GM12878 (cell line): ENCODE results near the gene MT1X. TPM values are rescaled to one million over a fixed set of nuclear protein-coding genes. Genes with fewer than 3 reads are reported as not detected.
"Not testable (repeated sequence)": the region's sequence is repeated elsewhere in the genome, so short reads cannot be mapped to it uniquely, and the experiment has no call there.

ENCODE experiments used
- ATAC-seq: fragments of 200-7000 bp; cut with Tn5 transposase; 3 replicates; pipeline ENCODE4 v1.9.1; 2020; ENCODE audit warnings: mild to moderate bottlenecking, moderate library complexity
- BruUV-seq: library from RNA; stranded (reverse); fragments of 400-500 nt; replicated peaks from 2 replicates; lab custom pipeline; 2021; lab: Mats Ljungman, UMichigan
- CTCF ChIA-PET: fragments of 300-600 bp; sonication (Branson Sonifier 250); formaldehyde crosslinking; extraction: SDS; loops from one replicate; lab custom pipeline; 2021; ENCODE audit warnings: inconsistent platforms; lab: Yijun Ruan, JAX
- POLR2A ChIA-PET: fragments of 350-600 bp; formaldehyde crosslinking; extraction: SDS; loops from one replicate; lab custom pipeline; 2021; ENCODE audit warnings: inconsistent platforms; lab: Charles Lee
- RAD21 ChIA-PET: fragments of 300-600 bp; sonication (Branson Sonifier 250); formaldehyde crosslinking; loops from one replicate; lab custom pipeline; 2023; ENCODE audit warnings: antibody characterized with exemption; ENCODE audit not compliant: unreplicated experiment; lab: Charles Lee
- SMC1A ChIA-PET: fragments of 300-600 bp; sonication (Branson Sonifier 250); formaldehyde crosslinking; loops from one replicate; lab custom pipeline; 2023; ENCODE audit not compliant: unreplicated experiment, uncharacterized antibody; lab: Charles Lee
- DNase-seq: peaks from one replicate; pipeline ENCODE4 v3.0.0-alpha.2; 2011; ENCODE audit warnings: low read depth, low spot score
- FAIRE-seq: peaks from 3 replicates; lab custom pipeline; 2011; peaks lifted over from hg19 to GRCh38; lab: Jason Lieb, UNC
- H2AFZ ChIP-seq: 2 replicates; pipeline ENCODE4 v1.6.0; 2011; ENCODE audit warnings: low read depth, low read length, control low read depth; ENCODE audit not compliant: control insufficient read depth
- H3K27ac ChIP-seq: 2 replicates; pipeline ENCODE4 v1.5.1; 2011; ENCODE audit warnings: control low read depth; ENCODE audit not compliant: control insufficient read depth, insufficient read depth
- H3K27me3 ChIP-seq, 2 experiments: replicated peaks in 1 of 2; 2 replicates each; pipeline versions ENCODE4 v1.6.0 to v1.6.1; 2011; ENCODE audit warnings: low read length in 1 of 2; ENCODE audit not compliant: control insufficient read depth in 2 of 2, insufficient read depth in 2 of 2
- H3K36me3 ChIP-seq, 2 experiments: 2 replicates each; pipeline ENCODE4 v1.5.1; 2011; ENCODE audit warnings: low read length in 1 of 2; ENCODE audit not compliant: control insufficient read depth in 2 of 2, insufficient read depth in 2 of 2
- H3K4me1 ChIP-seq: 2 replicates; pipeline ENCODE4 v1.6.1; 2011; ENCODE audit warnings: mild to moderate bottlenecking, low read length, moderate library complexity, mixed read lengths; ENCODE audit not compliant: control insufficient read depth, insufficient read depth
- H3K4me2 ChIP-seq: 2 replicates; pipeline ENCODE4 v1.6.0; 2011; ENCODE audit warnings: control low read depth; ENCODE audit not compliant: control insufficient read depth, insufficient read depth
- H3K4me3 ChIP-seq: fragments of 200-600 bp; sonication (generic); 2 replicates; pipeline ENCODE4 v1.5.1; 2016
- H3K79me2 ChIP-seq: 2 replicates; pipeline ENCODE4 v1.6.0; 2011; ENCODE audit warnings: low read length; ENCODE audit not compliant: control insufficient read depth, insufficient read depth
- H3K9ac ChIP-seq: 2 replicates; pipeline ENCODE4 v1.8.0; 2011; ENCODE audit warnings: low read length, control low read depth, mixed read lengths; ENCODE audit not compliant: control insufficient read depth, insufficient read depth
- H3K9me3 ChIP-seq: replicated peaks from 3 replicates; pipeline ENCODE4 v1.5.1; 2011; ENCODE audit warnings: mild to moderate bottlenecking, low read length; ENCODE audit not compliant: control insufficient read depth, insufficient read depth
- H4K20me1 ChIP-seq: 2 replicates; pipeline ENCODE4 v1.6.0; 2011; ENCODE audit not compliant: control insufficient read depth, insufficient read depth
- WGBS: methylation state at CpG from one replicate; pipeline ENCODE4 v1.1.6; 2016; ENCODE audit warnings: low lambda C conversion rate; ENCODE audit not compliant: insufficient replicate concordance, insufficient coverage; ENCODE audit errors: missing lambda C conversion rate; 5-methylcytosine and 5-hydroxymethylcytosine counted together
- in situ Hi-C: fragments of 300-500 bp; cut with MboI; formaldehyde crosslinking; loops from 9 replicates; pipeline ENCODE4 v1.14.3; 2018; ENCODE audit warnings: mixed read lengths
- intact Hi-C: fragments of 100-400 bp; cut with micrococcal nuclease; formaldehyde crosslinking; loops from one replicate; pipeline ENCODE4 v1.14.2; 2022; ENCODE audit not compliant: unreplicated experiment
- polyA plus RNA-seq, 11 experiments: library from polyadenylated mRNA; depleted of rRNA in 4 of 11; unstranded in 6 of 11; stranded (reverse) in 5 of 11; fragments of >200 nt; fragmentation: Nextera tagmentation in 4 of 11; fragmentation: Illumina TruSeq in 1 of 11; extraction: Ambion mirVana in 4 of 11; extraction: Trizol in 1 of 11; gene quantifications; 1 replicate in 1 of 11; 2 replicates in 10 of 11; pipeline versions ENCODE4 v1.2.1 to v1.2.3, GENCODE V29; 2011 to 2016; ENCODE audit warnings: inconsistent platforms in 2 of 11, missing spikeins in 2 of 11, low read depth in 1 of 11
- total RNA-seq, 4 experiments: library from RNA; depleted of rRNA in 3 of 4; stranded (reverse); fragments of >200 nt in 3 of 4; fragmentation: Illumina TruSeq in 1 of 4; extraction: Trizol in 1 of 4; gene quantifications; 2 replicates each; pipeline versions ENCODE4 v1.2.1 to v1.2.3, GENCODE V29; 2013 to 2021

Gene MT1X
- total and polyA plus RNA-seq, 10 of the 15 experiments (the other 5 are each of a cell fraction or from before 2014, with no cell fraction given) = 5.8 to 65.6 (median 15.4) TPM

DNA sequence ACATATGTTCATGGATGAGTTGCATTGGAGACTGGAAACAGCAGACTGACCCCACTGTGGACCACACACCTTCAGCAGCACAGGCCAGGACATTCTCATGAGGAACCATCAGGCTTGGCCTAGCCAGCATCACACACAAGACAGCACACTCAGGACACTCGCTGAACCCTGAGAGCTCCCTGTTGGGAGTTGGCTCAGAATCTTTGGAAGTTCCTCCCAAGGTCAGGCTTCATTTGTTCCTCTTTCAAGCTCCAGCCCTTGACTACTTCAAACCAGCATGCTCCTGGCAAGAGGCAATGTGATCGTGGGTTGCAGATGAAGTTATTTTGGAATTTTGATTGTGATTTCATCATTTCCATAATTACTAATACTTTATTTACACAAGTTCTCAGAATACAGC lies 10.6 kb upstream of the MT1X start:
- H3K4me1 ChIP-seq, H3K4me3 ChIP-seq, H2AFZ ChIP-seq, FAIRE-seq, in situ Hi-C loops, H3K79me2 ChIP-seq, BruUV-seq, DNase-seq, POLR2A ChIA-PET, H3K36me3 ChIP-seq, intact Hi-C loops, ATAC-seq, H3K4me2 ChIP-seq, H3K9ac ChIP-seq, H3K27ac ChIP-seq, H3K9me3 ChIP-seq, H4K20me1 ChIP-seq: not testable (repeated sequence)
- WGBS = 41% methylated on average over 2 of the region's 2 CpGs
- RAD21 ChIA-PET = interaction anchor here (2.5 kb wide), 1 partner anchor 30 kb away, joined by 11 read pairs; no protein-coding TSS in a partner anchor
- CTCF ChIA-PET = interaction anchor here (1.6 kb wide), 1 partner anchor 30 kb away, joined by 4 read pairs; no protein-coding TSS in a partner anchor
- SMC1A ChIA-PET = interaction anchor here (1.2 kb wide), 1 partner anchor 30 kb away, joined by 5 read pairs; no protein-coding TSS in a partner anchor
- peaks cover 19 to 23% of the 10 kb centered on the region in 2 experiments for H3K27me3 ChIP-seq

DNA sequence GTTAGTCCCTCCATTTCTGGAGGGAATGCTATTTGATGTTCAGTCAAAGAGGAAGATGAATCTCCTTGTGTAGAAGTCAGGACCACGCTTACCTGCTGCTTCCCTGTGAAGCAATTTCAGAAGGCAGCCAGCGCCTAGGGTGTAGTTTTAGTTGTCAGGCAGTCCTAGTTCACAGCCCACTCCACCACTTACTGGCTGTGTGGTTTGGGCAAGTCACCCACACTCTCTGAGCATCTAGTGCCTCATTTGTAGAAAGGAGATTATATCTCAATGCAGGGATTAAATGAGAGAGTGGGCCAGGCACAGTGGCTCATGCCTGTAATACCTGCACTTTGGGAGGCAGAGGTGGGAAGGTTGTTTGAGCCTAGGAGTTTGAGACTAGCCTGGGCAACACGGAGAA lies 10.1 kb upstream of the MT1X start:
- CTCF ChIA-PET = interaction anchor here (1.1 to 2.6 kb wide), 2 partner anchors 30 to 69 kb away, joined by 6 to 28 read pairs; no protein-coding TSS in a partner anchor
- RAD21 ChIA-PET = interaction anchor here (2.5 kb wide), 1 partner anchor 30 kb away, joined by 11 read pairs; no protein-coding TSS in a partner anchor

More for the DNA sequence above, 10.1 kb upstream of the MT1X start:
- in situ Hi-C loops, H3K9ac ChIP-seq, H2AFZ ChIP-seq, H3K27ac ChIP-seq, H3K79me2 ChIP-seq, ATAC-seq, H4K20me1 ChIP-seq, BruUV-seq, H3K36me3 ChIP-seq, H3K4me1 ChIP-seq, DNase-seq, POLR2A ChIA-PET, H3K9me3 ChIP-seq, intact Hi-C loops, H3K4me2 ChIP-seq, H3K4me3 ChIP-seq: not testable (repeated sequence)
- H3K27me3 ChIP-seq = peaks cover 15 to 23% of the 10 kb centered on the region in 2 experiments
- SMC1A ChIA-PET = interaction anchor here (1.2 kb wide), 1 partner anchor 30 kb away, joined by 5 read pairs; no protein-coding TSS in a partner anchor
- 28% methylated on average over 3 of the region's 3 CpGs for WGBS
- FAIRE-seq = peak; percentile 83
